HG02973 (cell line): ENCODE data around the gene TRAF3.
"Not testable (repeated sequence)": the region's sequence is repeated elsewhere in the genome, so short reads cannot be mapped to it uniquely, and the experiment has no call there.

Source experiments
- ATAC-seq: cut with Tn5 transposase; IDR thresholded peaks from one replicate; pipeline ENCODE4 v1.9.1; 2021; ENCODE audit warnings: moderate library complexity; ENCODE audit not compliant: unreplicated experiment

The TRAF3 gene

GRCh38 chr14:102826751-102827675, 49.8 kb downstream of the TRAF3 start:
- ATAC-seq: no peak

- no peak for ATAC-seq
Observed at GRCh38 chr14:102827716-102828115, 50.5 kb downstream of the TRAF3 start.

GRCh38 chr14:102828151-102828550, 50.9 kb downstream of the TRAF3 start:
- no peak for ATAC-seq

GRCh38 chr14:102829016-102829548, 51.8 kb downstream of the TRAF3 start:
- no peak for ATAC-seq

- no peak for ATAC-seq
Observed at GRCh38 chr14:102830474-102831045, 53.3 kb downstream of the TRAF3 start.

GRCh38 chr14:102831163-102831804, 54.0 kb downstream of the TRAF3 start:
- ATAC-seq: no peak

- no peak for ATAC-seq
Observed at GRCh38 chr14:102833341-102833740, 56.1 kb downstream of the TRAF3 start.

GRCh38 chr14:102833991-102834390, 56.7 kb downstream of the TRAF3 start:
- no peak for ATAC-seq

- ATAC-seq: no peak
Observed at GRCh38 chr14:102835959-102836358, 58.7 kb downstream of the TRAF3 start.

GRCh38 chr14:102837120-102837519, 59.9 kb downstream of the TRAF3 start:
- ATAC-seq: not testable (repeated sequence)

GRCh38 chr14:102838501-102838900, 61.3 kb downstream of the TRAF3 start:
- ATAC-seq: no peak

GRCh38 chr14:102840115-102840514, 62.9 kb downstream of the TRAF3 start:
- no peak for ATAC-seq

GRCh38 chr14:102840771-102841528, 63.7 kb downstream of the TRAF3 start:
- ATAC-seq: no peak

GRCh38 chr14:102848830-102849525, 71.7 kb downstream of the TRAF3 start:
- no peak for ATAC-seq

- ATAC-seq: no peak
Observed at GRCh38 chr14:102849526-102850379, 72.5 kb downstream of the TRAF3 start.

GRCh38 chr14:102853648-102854047, 76.4 kb downstream of the TRAF3 start:
- no peak for ATAC-seq

GRCh38 chr14:102854091-102854703, 76.9 kb downstream of the TRAF3 start:
- ATAC-seq: no peak

- no peak for ATAC-seq
Observed at GRCh38 chr14:102856179-102856578, 78.9 kb downstream of the TRAF3 start.

GRCh38 chr14:102857444-102857843, 80.2 kb downstream of the TRAF3 start:
- ATAC-seq: no peak
